ENCODE results near the gene XBP1. TPM values are rescaled to one million over a fixed set of nuclear protein-coding genes. Genes with fewer than 3 reads are reported as not detected.
"Not testable (repeated sequence)": the region's sequence is repeated elsewhere in the genome, so short reads cannot be mapped to it uniquely, and the experiment has no call there.

The XBP1 gene
- total RNA-seq, 4 donors from 2014 or later: 65.6 to 113 (median 111) TPM

- no peak for TF ChIP-seq POLR2A (IDR thresholded peaks at IDR 0.05)
- no peak overlapping the region for H3K27ac ChIP-seq
- no peaks in the 10 kb centered on the region for H3K27me3 ChIP-seq
- no peak overlapping the region for H3K4me3 ChIP-seq
- peaks cover 0 to 18% (median 4%) of the 10 kb centered on the region in 4 donors for H3K4me1 ChIP-seq
- H3K36me3 ChIP-seq: peaks cover 0 to 13% (median 0%) of the 10 kb centered on the region in 3 donors
- 72 to 83% methylated on average over 6 to 7 of the region's 7 CpGs for WGBS, 2 donors
- no peak for DNase-seq (ENCODE audit: low spot score in 2 of 2)
- no peaks in the 10 kb centered on the region for H3K9me3 ChIP-seq
Measured at GRCh38 chr22:28831140-28832072, 31.0 kb upstream of the XBP1 start.

GRCh38 chr22:28830441-28830840, 30.1 kb upstream of the XBP1 start:
- 91 to 95% methylated on average over 3 of the region's 3 CpGs for WGBS, 2 donors
- Histone ChIP-seq H3K36me3 (peaks cover 0 to 7% (median 0%) of the 10 kb centered on the region in 3 donors), H3K27me3 (no peaks in the 10 kb centered on the region), H3K27ac (no peak overlapping the region), H3K4me3 (no peak overlapping the region), H3K9me3 (no peaks in the 10 kb centered on the region), H3K4me1 (peaks cover 0 to 18% (median 4%) of the 10 kb centered on the region in 4 donors)
- TF ChIP-seq POLR2A (IDR thresholded peaks at IDR 0.05): no peak
- TF ChIP-seq CTCF (IDR thresholded peaks at IDR 0.05): no peak
- TF ChIP-seq EP300 (IDR thresholded peaks at IDR 0.05): no peak
- no peak for DNase-seq (ENCODE audit: low spot score in 2 of 2)

- Histone ChIP-seq H3K27ac (peak overlapping the region in 1 of 4 donors; percentile 44), H3K9me3 (no peaks in the 10 kb centered on the region), H3K36me3 (peaks cover 0 to 5% (median 0%) of the 10 kb centered on the region in 3 donors), H3K4me3 (no peak overlapping the region), H3K4me1 (peaks cover 0 to 18% (median 4%) of the 10 kb centered on the region in 4 donors), H3K27me3 (no peaks in the 10 kb centered on the region)
- TF ChIP-seq CTCF (IDR thresholded peaks at IDR 0.05): peak; percentile 93 to 96 (median 96)
- TF ChIP-seq EP300 (IDR thresholded peaks at IDR 0.05): peak in 1 of 2 donors; percentile 57
- no peak for TF ChIP-seq POLR2A (IDR thresholded peaks at IDR 0.05)
- DNase-seq (ENCODE audit: low spot score in 2 of 2): peak; percentile 77 to 91
- 41 to 42% methylated on average over 12 of the region's 12 CpGs for WGBS, 2 donors
Measured at GRCh38 chr22:28829358-28830181, 29.2 kb upstream of the XBP1 start.

- 95 to 98% methylated on average over 7 of the region's 7 CpGs for WGBS, 2 donors
- TF ChIP-seq CTCF (IDR thresholded peaks at IDR 0.05) (no peak), POLR2A (IDR thresholded peaks at IDR 0.05) (no peak), EP300 (IDR thresholded peaks at IDR 0.05) (no peak)
- peaks cover 0 to 16% (median 4%) of the 10 kb centered on the region in 4 donors for H3K4me1 ChIP-seq
- H3K4me3 ChIP-seq: no peak overlapping the region
- DNase-seq (ENCODE audit: low spot score in 2 of 2): no peak
- peaks cover 0 to 15% (median 0%) of the 10 kb centered on the region in 3 donors for H3K36me3 ChIP-seq
- no peaks in the 10 kb centered on the region for H3K9me3 ChIP-seq
- no peaks in the 10 kb centered on the region for H3K27me3 ChIP-seq
- H3K27ac ChIP-seq: no peak overlapping the region
Measured at GRCh38 chr22:28826921-28827320, 26.6 kb upstream of the XBP1 start.

GRCh38 chr22:28826430-28826829, 26.1 kb upstream of the XBP1 start:
- H3K27ac ChIP-seq; DNase-seq (ENCODE audit: low spot score in 2 of 2); H3K9me3 ChIP-seq; H3K27me3 ChIP-seq; H3K4me3 ChIP-seq: not testable (repeated sequence)
- peaks cover 0 to 20% (median 0%) of the 10 kb centered on the region in 3 donors for H3K36me3 ChIP-seq
- 87 to 89% methylated on average over 4 of the region's 4 CpGs for WGBS, 2 donors
- H3K4me1 ChIP-seq: peaks cover 0 to 15% (median 4%) of the 10 kb centered on the region in 4 donors

- not testable (repeated sequence) for H3K27ac ChIP-seq; DNase-seq (ENCODE audit: low spot score in 2 of 2); H3K4me3 ChIP-seq; H3K4me1 ChIP-seq; H3K27me3 ChIP-seq; H3K9me3 ChIP-seq
- WGBS, 2 donors: 86 to 94% methylated on average over 9 of the region's 9 CpGs
- peaks cover 0 to 20% (median 0%) of the 10 kb centered on the region in 3 donors for H3K36me3 ChIP-seq
Measured at GRCh38 chr22:28824455-28824854, 24.1 kb upstream of the XBP1 start.

All from tibial nerve (tissue), 4 donors.